Pancreas (tissue), 10 donors: ENCODE measurements around the gene OR2T4. TPM values are rescaled to one million over a fixed set of nuclear protein-coding genes. Genes with fewer than 3 reads are reported as not detected.

Experiments
- ATAC-seq, 4 donors: fragments of 200-7000 bp; cut with Tn5 transposase; one replicate each; pipeline versions ENCODE4 v1.8.0 to v1.9.1; 2020; ENCODE audit warnings: mild to moderate bottlenecking in 4 of 4, moderate library complexity in 4 of 4
- DNase-seq, 6 donors: peaks; one replicate each; pipeline ENCODE4 v3.0.0-alpha.2; 2020
- FAIRE-seq: peaks from 2 replicates; lab custom pipeline; 2012; peaks lifted over from hg19 to GRCh38; lab: Jason Lieb, UNC
- H3K27ac ChIP-seq, 4 donors: fragments of 200-600 bp; sonication (generic); 1 replicate in 3 of 4; 2 replicates in 1 of 4; pipeline versions ENCODE4 v1.5.0 to v1.8.0; 2020
- H3K27me3 ChIP-seq, 4 donors: fragments of 200-600 bp; one replicate each; pipeline ENCODE4 v1.8.0; 2021
- H3K36me3 ChIP-seq, 3 donors: fragments of 200-600 bp; sonication (generic) in 1 of 3; one replicate each; pipeline versions ENCODE4 v1.5.0 to v1.8.0; 2020 to 2021
- H3K4me1 ChIP-seq, 3 donors: fragments of 200-600 bp; one replicate each; pipeline ENCODE4 v1.8.0; 2021
- H3K4me3 ChIP-seq, 4 donors: fragments of 200-600 bp; sonication (generic) in 2 of 4; one replicate each; pipeline versions ENCODE4 v1.5.0 to v1.8.0; 2020 to 2021
- H3K9me3 ChIP-seq, 4 donors: fragments of 200-600 bp; one replicate each; pipeline ENCODE4 v1.8.0; 2021
- CTCF ChIP-seq, 4 donors: fragments of 200-600 bp; sonication (generic) in 3 of 4; IDR thresholded peaks; one replicate each; pipeline versions ENCODE4 v1.5.0 to v1.8.0; 2021; ENCODE audit warnings: antibody characterized with exemption in 4 of 4
- WGBS, 2 donors: extraction: QIAGEN DNeasy Blood & Tissue Kit; methylation state at CpG; one replicate each; pipeline ENCODE4 v1.1.7; 2013; 5-methylcytosine and 5-hydroxymethylcytosine counted together
- intact Hi-C, 3 donors: fragments of 100-400 bp; cut with DNase I; formaldehyde crosslinking; loops; one replicate each; pipeline versions ENCODE4 v1.11.1 to v1.14.2; 2022
- polyA plus RNA-seq, 2 donors: library from polyadenylated mRNA; stranded (reverse); fragments of 200-250 nt; gene quantifications; one replicate each; pipeline ENCODE4 v1.2.3, GENCODE V29; 2013
- total RNA-seq, 6 donors: library from RNA; stranded (reverse); fragmentation: NEBNext Ultra II Directional in 4 of 6; extraction: Animal tissue kit (Norgen Biotek cat#: 25700) in 4 of 6; gene quantifications; one replicate each; pipeline versions ENCODE4 v1.2.1 to v1.2.4, GENCODE V29; 2021 to 2023
- donor health status: healthy with polysubstance abuse.
- donor health status: DM: no; HTN: no; CAD: no; lungs with moderate emphysema.
- donor health status: DM: no; HTN: no; CAD: no.
- donor health status: control.
- donor health status: control.
- donor health status: Bipolar disorder and iron deficiency.
- donor health status: DM: yes; HTN: yes; CAD: no.
- donor health status: DM: no; HTN: no; CAD: no.
- donor health status: DM: no; HTN: no; CAD: no.
- donor health status: DM: yes; HTN: yes; CAD: no.

The OR2T4 gene
- total and polyA plus RNA-seq, 8 donors, result not detected

- Histone ChIP-seq H3K27me3 (no peaks in the 10 kb centered on the region), H3K36me3 (no peaks in the 10 kb centered on the region), H3K4me3 (no peak overlapping the region), H3K4me1 (no peaks in the 10 kb centered on the region), H3K9me3 (no peaks in the 10 kb centered on the region), H3K27ac (no peak overlapping the region)
- 82 to 85% methylated on average over 6 of the region's 6 CpGs for WGBS, 2 donors
- intact Hi-C loops, result no loop called here
- FAIRE-seq, result no peak
- no peak for ATAC-seq
- no peak for DNase-seq
- TF ChIP-seq CTCF (IDR thresholded peaks at IDR 0.05), result no peak
Measured at GRCh38 chr1:248404024-248404423, 42.6 kb downstream of the OR2T4 start.

DNA sequence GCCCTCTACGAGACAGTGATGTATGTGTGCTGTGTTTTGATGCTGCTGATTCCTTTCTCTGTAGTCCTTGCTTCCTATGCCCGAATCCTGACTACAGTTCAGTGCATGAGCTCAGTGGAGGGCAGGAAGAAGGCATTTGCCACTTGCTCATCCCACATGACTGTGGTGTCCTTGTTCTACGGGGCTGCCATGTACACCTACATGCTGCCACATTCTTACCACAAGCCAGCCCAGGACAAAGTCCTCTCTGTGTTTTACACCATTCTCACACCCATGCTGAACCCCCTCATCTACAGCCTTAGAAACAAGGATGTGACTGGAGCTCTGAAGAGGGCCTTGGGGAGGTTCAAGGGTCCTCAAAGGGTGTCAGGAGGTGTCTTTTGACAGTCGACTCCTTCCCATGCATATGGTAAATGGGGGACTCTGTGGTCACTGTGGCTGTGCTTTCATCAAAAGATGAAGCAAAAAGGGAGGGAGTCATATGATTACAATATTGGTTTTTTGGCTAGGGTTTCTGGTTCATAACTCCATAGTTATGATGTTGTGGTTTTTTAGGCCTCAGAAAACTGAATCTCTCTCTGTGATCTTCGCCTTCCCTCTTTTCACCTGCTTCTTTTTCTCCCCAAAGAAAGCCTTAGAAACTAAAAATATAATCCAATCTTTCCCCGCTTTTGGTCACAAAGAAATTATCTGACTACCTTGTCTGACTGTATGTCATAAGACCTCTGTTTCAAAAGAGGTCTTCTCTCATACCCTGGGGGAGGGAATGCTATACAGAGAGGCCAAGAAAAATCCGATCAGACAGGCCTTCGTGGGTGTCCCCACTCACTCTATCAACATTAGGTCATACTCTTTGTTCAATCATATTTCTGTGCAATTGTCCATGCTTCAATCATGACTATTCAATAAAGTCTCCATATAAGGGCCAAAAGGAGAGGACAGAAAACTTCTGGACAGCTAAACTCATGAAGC lies 45.5 kb downstream of the OR2T4 start:
- DNase-seq (no peak), FAIRE-seq (no peak), ATAC-seq (no peak)
- intact Hi-C loops, result no loop called here
- Histone ChIP-seq H3K27me3 (no peaks in the 10 kb centered on the region), H3K9me3 (no peaks in the 10 kb centered on the region), H3K27ac (no peak overlapping the region), H3K4me3 (no peak overlapping the region), H3K4me1 (no peaks in the 10 kb centered on the region), H3K36me3 (no peaks in the 10 kb centered on the region)
- TF ChIP-seq CTCF (IDR thresholded peaks at IDR 0.05), result no peak
- 44 to 51% methylated on average over 8 of the region's 8 CpGs for WGBS, 2 donors

Other genes with a start within 250 kb of the OR2T4 start
- gene OR2M5, start 216.5 kb upstream of the OR2T4 start, total RNA-seq, result not detected
- gene OR2M5, start 216.5 kb upstream of the OR2T4 start, polyA plus RNA-seq, result not detected
- not detected for gene OR2M2, start 186.8 kb upstream of the OR2T4 start, total RNA-seq
- gene OR2M2, start 186.8 kb upstream of the OR2T4 start, polyA plus RNA-seq, result not detected
- gene OR2M3, start 164.4 kb upstream of the OR2T4 start, total RNA-seq, result not detected
- gene OR2M3, start 164.4 kb upstream of the OR2T4 start, polyA plus RNA-seq, result under 1 TPM in 1 of 2 donors, not detected in 1; under 0.01 TPM
- gene OR2M4, start 130.2 kb upstream of the OR2T4 start, total RNA-seq, result not detected
- under 1 TPM in 1 of 2 donors, not detected in 1; 0.02 TPM for gene OR2M4, start 130.2 kb upstream of the OR2T4 start, polyA plus RNA-seq
- gene OR2T33, start 83.7 kb upstream of the OR2T4 start, total RNA-seq, result not detected
- not detected for gene OR2T33, start 83.7 kb upstream of the OR2T4 start, polyA plus RNA-seq
- gene OR2T12, start 58.2 kb upstream of the OR2T4 start, total RNA-seq, result not detected
- gene OR2T12, start 58.2 kb upstream of the OR2T4 start, polyA plus RNA-seq, result not detected
- gene OR2M7, start 37.1 kb upstream of the OR2T4 start, total RNA-seq, result not detected
- not detected for gene OR2M7, start 37.1 kb upstream of the OR2T4 start, polyA plus RNA-seq
- gene OR14C36, start 12.9 kb upstream of the OR2T4 start, total RNA-seq, result not detected
- gene OR14C36, start 12.9 kb upstream of the OR2T4 start, polyA plus RNA-seq, result not detected
- gene OR2T6, start 14.1 kb downstream of the OR2T4 start, total RNA-seq, result not detected
- gene OR2T6, start 14.1 kb downstream of the OR2T4 start, polyA plus RNA-seq, result not detected
- gene OR2T1, start 41.4 kb downstream of the OR2T4 start, total RNA-seq, result not detected
- not detected for gene OR2T1, start 41.4 kb downstream of the OR2T4 start, polyA plus RNA-seq
- gene OR2T2, start 84.0 kb downstream of the OR2T4 start, total RNA-seq, result under 1 TPM in 1 of 6 donors, not detected in 5; 0.06 TPM
- gene OR2T2, start 84.0 kb downstream of the OR2T4 start, polyA plus RNA-seq, result not detected
- gene OR2T3, start 111.7 kb downstream of the OR2T4 start, total RNA-seq, result not detected
- not detected for gene OR2T3, start 111.7 kb downstream of the OR2T4 start, polyA plus RNA-seq
- gene OR2T5, start 126.9 kb downstream of the OR2T4 start, total RNA-seq, result not detected
- gene OR2T5, start 126.9 kb downstream of the OR2T4 start, polyA plus RNA-seq, result not detected
- gene OR2G6, start 146.4 kb downstream of the OR2T4 start, total RNA-seq, result not detected
- gene OR2G6, start 146.4 kb downstream of the OR2T4 start, polyA plus RNA-seq, result not detected
- under 1 TPM in 1 of 6 donors, not detected in 5; 0.12 TPM for gene OR2T29, start 201.1 kb downstream of the OR2T4 start, total RNA-seq
- not detected for gene OR2T29, start 201.1 kb downstream of the OR2T4 start, polyA plus RNA-seq
- gene OR2T34, start 213.1 kb downstream of the OR2T4 start, total RNA-seq, result not detected
- gene OR2T34, start 213.1 kb downstream of the OR2T4 start, polyA plus RNA-seq, result not detected
- gene OR2T10, start 236.0 kb downstream of the OR2T4 start, total RNA-seq, result under 1 TPM in 1 of 6 donors, not detected in 5; 0.12 TPM
- under 1 TPM; 0.23 TPM for gene OR2T10, start 236.0 kb downstream of the OR2T4 start, polyA plus RNA-seq